GM13976 (cell line): ENCODE data around the gene RCBTB1.

ENCODE experiments used
- DNase-seq: peaks from one replicate; pipeline ENCODE4 v3.0.0; 2012; ENCODE audit warnings: low spot score
- CTCF ChIP-seq: IDR thresholded peaks from 2 replicates; pipeline ENCODE4 v1.5.1; 2012; ENCODE audit warnings: borderline replicate concordance, mild to moderate bottlenecking; ENCODE audit not compliant: insufficient read depth; ENCODE audit errors: extremely low read depth, missing control alignments, control extremely low read depth
- in situ Hi-C: fragments of 300-500 bp; cut with MboI; formaldehyde crosslinking; loops from one replicate; pipeline ENCODE4 v1.12.0; 2022; ENCODE audit warnings: low sequenced_read_pairs, mixed read lengths, inconsistent platforms; ENCODE audit not compliant: unreplicated experiment

Gene RCBTB1

GRCh38 chr13:49494645-49495044 is 90.7 kb downstream of the RCBTB1 start:
- no peak for DNase-seq
- no peak for TF ChIP-seq CTCF
- in situ Hi-C loops = no loop called here

GRCh38 chr13:49488563-49488962 is 96.8 kb downstream of the RCBTB1 start:
- TF ChIP-seq CTCF = no peak
- no peak for DNase-seq
- in situ Hi-C loops = no loop called here
